GM12873 (cell line): ENCODE measurements around the gene TUBB4A.

Experiments
- CTCF ChIP-seq: IDR thresholded peaks from 2 replicates; pipeline ENCODE4 v1.5.1; 2012; ENCODE audit warnings: low read depth, mild to moderate bottlenecking, moderate library complexity, low read length, control low read depth; ENCODE audit not compliant: insufficient read depth; ENCODE audit errors: missing control alignments

The TUBB4A gene

GRCh38 chr19:6458695-6459261 is 43.3 kb downstream of the TUBB4A start:
- no peak for TF ChIP-seq CTCF

GRCh38 chr19:6457958-6458694 is 44.0 kb downstream of the TUBB4A start:
- no peak for TF ChIP-seq CTCF

DNA sequence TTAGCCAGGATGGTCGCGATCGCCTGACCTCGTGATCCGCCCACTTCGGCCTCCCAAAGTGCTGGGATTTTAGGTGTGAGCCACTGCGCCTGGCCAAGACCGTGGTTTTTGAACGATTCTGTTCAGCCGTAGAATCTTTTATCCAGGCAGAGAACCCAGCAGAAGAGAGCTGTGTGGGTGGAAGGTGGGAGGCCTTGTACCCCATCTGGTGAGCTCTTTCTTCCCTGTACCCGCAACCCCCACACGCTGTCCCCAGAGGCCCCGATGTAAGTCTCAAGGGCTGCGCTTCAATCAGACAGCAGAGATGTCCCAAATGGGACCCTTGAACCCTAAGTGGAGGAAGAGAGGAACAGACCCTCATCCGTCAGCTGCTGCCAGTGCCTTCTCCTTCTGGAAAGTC is 46.2 kb downstream of the TUBB4A start:
- TF ChIP-seq CTCF = no peak

- TF ChIP-seq CTCF = no peak
These were observed 48.1 kb downstream of the TUBB4A start for GRCh38 chr19:6453951-6454565.

- no peak for TF ChIP-seq CTCF
These were observed 49.2 kb downstream of the TUBB4A start for GRCh38 chr19:6452899-6453298.

- no peak for TF ChIP-seq CTCF
These were observed 49.9 kb downstream of the TUBB4A start for GRCh38 chr19:6452223-6452614.

- TF ChIP-seq CTCF = no peak
These were observed 50.4 kb downstream of the TUBB4A start for GRCh38 chr19:6451583-6452222.
